Measurements from ENCODE around the gene RIMBP3C.
"Not testable (repeated sequence)": the region's sequence is repeated elsewhere in the genome, so short reads cannot be mapped to it uniquely, and the experiment has no call there.

Gene RIMBP3C

DNA sequence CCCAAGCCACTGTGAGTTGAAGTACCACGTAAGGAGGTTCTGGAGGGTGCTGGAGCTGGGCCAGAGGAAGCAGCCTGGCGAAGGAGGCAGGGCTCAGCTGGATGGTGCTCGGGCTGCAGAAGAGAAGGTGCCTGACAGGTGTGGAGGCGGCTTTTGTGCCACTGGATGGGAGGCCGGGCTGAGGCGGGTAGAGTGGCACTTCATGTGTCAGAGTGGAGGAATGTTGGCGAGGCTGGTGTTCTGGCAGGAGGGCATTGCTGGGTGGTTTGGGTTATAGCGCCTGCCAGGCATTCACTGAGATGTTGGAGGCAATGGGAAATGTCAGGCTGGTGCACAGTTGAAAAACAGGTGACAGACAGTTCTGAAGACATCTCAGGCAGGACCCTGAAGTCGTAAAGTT is 40.4 kb upstream of the RIMBP3C start:
- FAIRE-seq (no peak), DNase-seq (ENCODE audit: insufficient read length, low spot score) (no peak)
- TF ChIP-seq, protein P1, sequence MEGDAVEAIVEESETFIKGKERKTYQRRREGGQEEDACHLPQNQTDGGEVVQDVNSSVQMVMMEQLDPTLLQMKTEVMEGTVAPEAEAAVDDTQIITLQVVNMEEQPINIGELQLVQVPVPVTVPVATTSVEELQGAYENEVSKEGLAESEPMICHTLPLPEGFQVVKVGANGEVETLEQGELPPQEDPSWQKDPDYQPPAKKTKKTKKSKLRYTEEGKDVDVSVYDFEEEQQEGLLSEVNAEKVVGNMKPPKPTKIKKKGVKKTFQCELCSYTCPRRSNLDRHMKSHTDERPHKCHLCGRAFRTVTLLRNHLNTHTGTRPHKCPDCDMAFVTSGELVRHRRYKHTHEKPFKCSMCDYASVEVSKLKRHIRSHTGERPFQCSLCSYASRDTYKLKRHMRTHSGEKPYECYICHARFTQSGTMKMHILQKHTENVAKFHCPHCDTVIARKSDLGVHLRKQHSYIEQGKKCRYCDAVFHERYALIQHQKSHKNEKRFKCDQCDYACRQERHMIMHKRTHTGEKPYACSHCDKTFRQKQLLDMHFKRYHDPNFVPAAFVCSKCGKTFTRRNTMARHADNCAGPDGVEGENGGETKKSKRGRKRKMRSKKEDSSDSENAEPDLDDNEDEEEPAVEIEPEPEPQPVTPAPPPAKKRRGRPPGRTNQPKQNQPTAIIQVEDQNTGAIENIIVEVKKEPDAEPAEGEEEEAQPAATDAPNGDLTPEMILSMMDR (IDR thresholded peaks at IDR 0.05; ENCODE audit: insufficient read depth, missing control alignments), result no peak

DNA sequence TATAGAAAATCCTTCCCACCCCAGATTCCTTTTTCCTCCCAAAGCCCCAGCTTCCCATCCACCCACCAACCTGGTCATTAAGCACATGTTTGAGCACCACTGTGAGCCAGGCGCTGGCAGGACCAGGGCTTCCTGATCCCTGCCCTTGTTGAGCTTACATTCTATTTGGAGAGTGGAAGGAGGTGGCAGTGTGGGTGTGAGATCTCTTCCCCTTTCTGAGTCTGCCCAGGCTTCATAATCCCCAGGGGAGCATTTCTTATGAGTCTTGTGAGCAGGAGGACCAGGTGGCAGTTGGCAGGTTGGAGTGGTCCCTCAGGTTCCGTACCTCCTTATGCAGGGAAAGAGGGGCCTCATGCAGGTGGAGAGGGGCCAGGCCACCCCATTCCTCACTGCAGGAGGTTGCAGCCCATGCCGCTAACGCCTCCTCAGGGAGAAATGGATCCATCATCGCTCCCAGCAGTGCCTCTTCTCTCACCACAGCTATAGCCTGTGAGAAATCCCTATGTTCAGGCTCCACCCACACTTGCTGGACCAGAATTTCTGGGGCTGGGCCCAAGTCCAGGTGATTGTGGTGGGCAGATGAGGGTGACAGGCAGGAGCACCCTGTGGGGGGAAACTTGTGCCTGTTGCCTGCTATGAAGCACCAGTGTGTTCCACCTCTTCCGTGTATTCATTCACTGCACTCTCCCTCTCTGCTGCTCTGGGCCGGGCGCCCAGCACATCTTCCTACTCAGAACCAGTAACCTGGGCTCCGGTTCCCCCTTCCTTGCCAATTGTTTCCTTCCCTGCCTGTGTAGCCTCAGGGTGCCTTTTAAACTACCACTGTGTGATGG is 39.8 kb upstream of the RIMBP3C start:
- TF ChIP-seq, protein P1 (IDR thresholded peaks at IDR 0.05; ENCODE audit: insufficient read depth, missing control alignments), result no peak
- DNase-seq (ENCODE audit: insufficient read length, low spot score) (peak; percentile 29), FAIRE-seq (no peak)

DNA sequence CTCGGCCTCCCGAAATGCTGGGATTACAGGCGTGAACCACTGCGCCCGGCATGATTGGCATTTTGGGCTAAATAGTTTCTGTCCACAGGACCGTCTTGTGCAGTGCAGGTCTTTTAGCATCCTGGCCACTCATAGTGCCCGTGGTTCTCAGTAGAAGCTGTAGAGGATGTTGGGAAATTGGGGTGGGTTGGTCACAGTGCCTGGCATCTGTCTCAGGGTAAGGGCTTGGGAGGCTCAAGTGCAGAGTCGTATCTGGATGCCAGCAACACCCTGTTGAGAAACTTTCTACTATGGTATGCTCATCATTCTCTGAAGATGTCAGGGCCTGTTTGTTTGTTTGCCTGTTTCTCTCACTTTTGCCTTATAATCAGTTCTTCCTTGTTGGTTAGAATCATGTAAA is 38.1 kb upstream of the RIMBP3C start:
- TF ChIP-seq, protein P1 (IDR thresholded peaks at IDR 0.05; ENCODE audit: insufficient read depth, missing control alignments), result no peak
- FAIRE-seq (no peak), DNase-seq (ENCODE audit: insufficient read length, low spot score) (no peak)

DNA sequence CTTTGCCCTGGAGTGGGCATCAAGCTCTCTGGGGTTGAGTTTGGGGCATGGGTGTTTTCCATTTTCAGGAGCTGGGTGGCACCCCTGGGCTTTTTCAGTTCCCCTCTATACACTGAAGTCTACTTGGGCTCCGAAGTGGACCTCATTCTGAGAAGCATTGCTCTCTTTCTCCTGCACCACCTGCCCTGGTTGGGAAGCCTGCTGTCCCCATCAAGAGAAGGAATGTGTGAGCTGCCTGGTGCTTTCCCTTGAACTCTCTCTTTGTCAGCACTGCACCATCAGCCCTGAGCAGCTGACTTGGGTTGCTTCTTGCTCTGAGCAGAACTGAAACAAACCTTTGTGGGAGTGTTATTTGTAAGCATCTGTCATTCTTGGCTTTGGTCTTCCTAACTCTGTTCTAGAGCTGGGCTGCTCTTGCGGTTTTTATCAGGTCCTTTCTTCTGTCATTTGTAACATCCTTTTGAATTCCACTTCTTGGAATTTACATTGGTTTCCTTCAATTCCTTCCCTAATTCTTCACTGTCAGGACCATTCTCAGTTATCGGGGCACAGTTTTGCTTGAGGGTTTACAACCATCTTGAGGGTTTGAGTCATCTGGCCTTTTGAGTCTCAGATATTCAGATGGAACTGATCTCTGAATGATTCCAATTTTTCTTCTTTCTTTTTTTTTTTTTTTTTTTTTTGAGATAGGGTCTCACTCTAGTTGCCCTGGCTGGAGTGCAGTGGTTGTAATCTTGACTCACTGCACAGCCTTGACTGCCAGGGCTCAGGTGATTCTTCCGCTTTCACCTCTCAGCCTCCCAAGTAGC is 36.7 kb upstream of the RIMBP3C start:
- DNase-seq (ENCODE audit: insufficient read length, low spot score), result no peak
- no peak for FAIRE-seq
- TF ChIP-seq, protein P1 (IDR thresholded peaks at IDR 0.05; ENCODE audit: insufficient read depth, missing control alignments), result no peak

DNA sequence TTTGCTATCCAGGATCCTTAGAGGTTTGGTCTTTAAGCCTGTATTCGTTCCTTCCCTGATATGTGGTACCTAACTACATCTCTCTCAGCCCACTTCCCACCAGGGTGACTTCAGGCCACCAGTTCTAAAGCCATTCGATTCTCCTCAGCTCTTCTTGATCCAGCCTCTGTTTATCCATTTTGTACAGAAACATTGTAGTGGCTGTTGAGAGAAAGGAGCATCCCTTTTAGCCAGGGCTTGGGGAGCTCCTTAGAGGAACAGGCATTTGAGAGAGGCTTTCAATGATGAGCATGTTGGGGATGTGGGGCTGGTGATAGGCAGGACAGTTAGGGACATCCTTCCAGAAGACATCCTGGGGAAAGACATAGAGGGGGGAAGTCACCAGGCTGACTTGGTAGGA is 34.1 kb upstream of the RIMBP3C start:
- DNase-seq (ENCODE audit: insufficient read length, low spot score) (no peak), FAIRE-seq (no peak)
- TF ChIP-seq, protein P1 (IDR thresholded peaks at IDR 0.05; ENCODE audit: insufficient read depth, missing control alignments), result no peak

DNA sequence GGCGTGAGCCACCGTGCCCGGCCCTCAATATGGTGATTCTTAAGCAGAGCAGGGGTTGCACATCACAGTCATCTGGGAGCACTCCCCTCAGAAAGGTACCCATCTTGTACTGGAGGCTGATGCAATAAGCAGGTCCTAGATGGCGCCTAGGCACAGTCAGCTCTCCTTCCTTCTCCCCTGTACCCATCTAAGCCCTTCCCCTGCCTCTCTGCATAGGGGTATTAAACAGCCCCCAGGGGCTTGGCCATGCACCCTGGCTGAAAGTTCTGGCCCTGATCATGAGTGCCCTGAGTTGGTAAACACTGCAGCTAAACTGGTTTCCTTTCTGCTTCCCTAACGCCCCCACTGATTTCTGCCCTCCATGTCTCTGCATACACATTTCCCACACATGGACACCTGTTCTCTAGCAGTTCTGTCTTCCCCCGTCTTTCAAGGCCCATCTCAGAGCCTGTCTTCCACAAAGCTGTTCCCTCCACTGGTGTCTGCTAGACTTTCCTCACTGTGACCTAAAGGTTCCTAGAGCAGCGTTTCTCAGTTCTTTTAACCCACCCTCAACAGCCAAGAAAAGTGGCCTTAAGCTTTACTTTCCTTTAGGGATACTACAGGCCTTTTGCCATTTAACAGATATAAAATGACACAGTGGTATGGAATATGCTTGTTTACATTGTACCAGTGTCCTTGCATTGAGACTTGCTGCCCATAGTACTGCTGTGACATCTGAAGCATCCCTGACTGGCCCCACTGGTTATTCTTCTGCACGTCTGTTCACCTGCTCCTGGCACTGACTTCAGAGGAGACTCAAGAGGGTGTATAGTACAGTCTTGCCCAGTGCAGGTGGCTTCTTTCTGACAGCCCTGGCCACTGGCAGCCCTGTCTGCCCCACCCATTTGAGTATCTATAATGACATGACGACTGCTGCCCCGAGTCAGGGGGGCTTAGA is 31.8 kb upstream of the RIMBP3C start:
- TF ChIP-seq, protein P1 (IDR thresholded peaks at IDR 0.05; ENCODE audit: insufficient read depth, missing control alignments), result no peak
- no peak for DNase-seq (ENCODE audit: insufficient read length, low spot score)
- FAIRE-seq, result no peak

DNA sequence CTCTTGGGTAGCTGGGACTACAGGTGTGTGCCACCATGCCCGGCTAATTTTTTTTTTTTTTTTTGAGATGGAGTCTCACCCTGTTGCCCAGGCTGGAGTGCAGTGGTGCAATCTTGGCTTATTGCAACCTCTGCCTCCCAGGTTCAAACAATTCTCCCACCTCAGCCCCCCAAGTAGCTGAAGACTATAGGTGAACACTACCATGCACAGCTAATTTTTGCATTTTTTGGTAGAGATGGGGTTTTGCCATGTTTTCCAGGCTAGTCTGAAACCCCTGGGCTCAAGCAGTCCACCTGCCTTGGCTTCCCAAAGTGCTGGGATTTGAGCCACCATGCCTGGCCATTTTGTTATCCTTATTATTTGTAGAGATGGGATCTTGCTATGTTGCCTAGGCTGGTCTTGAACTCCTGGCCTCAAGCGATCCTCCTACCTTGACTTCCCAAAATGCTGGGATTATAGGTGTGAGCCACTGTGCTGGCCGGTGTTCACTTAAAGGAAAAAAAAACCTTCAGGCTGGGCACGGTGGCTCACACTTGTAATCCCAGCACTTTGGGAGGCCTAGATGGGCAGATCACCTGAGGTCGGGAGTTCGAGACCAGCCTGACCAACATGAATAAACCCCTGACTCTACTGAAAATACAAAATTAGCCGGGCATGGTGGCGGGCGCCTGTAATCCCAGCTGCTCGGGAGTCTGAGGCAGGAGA is 29.9 kb upstream of the RIMBP3C start:
- FAIRE-seq; DNase-seq (ENCODE audit: insufficient read length, low spot score): not testable (repeated sequence)

DNA sequence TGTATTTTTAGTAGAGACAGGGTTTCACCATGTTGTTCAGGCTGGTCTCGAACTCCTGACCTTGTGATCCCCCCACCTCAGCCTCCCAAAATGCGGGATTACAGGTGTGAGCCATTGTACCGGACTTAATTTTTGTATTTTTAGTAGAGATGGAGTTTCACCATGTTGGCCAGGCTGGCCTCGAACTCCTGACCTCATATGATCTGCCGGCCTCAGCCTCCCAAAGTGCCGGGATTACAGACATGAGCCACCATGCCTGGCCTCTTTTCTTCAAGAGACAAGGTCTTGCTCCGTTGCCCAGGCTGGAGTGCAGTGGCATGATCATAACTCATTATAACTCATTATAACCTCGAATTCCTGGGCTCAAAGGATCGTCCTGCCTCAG is 29.4 kb upstream of the RIMBP3C start:
- not testable (repeated sequence) for FAIRE-seq; DNase-seq (ENCODE audit: insufficient read length, low spot score)

Data from D721Med (cell line).